Ramos (cell line): ENCODE measurements around the gene VAV1.
"Not testable (repeated sequence)": the region's sequence is repeated elsewhere in the genome, so short reads cannot be mapped to it uniquely, and the experiment has no call there.

Experiments
- in situ Hi-C: fragments of 300-500 bp; cut with MboI; formaldehyde crosslinking; loops from one replicate; pipeline ENCODE4 v1.14.3; 2022; ENCODE audit warnings: low sequenced_read_pairs; ENCODE audit not compliant: unreplicated experiment

Gene VAV1

GRCh38 chr19:6753178-6754031, 19.1 kb upstream of the VAV1 start:
- in situ Hi-C loops: no loop called here

DNA sequence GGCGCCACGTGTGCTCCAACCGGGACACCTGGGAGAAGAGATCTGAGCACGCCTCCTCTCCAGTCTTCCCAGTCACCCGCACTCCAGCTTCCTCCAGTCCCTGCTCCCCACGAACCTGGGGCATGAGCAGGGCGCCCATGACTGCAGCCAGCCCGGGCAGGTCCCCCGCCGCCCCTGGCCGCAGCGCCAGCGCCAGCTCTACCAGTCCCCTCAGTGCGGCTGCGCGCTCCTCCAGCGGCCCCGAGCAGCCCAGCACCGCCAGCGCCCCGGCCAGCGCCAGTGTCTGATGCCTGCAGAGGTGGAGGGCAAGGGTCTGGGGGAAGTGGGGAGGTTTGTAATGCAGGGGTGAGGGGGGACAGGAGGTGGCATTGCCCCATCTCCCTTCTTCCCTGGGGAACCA, 18.4 kb upstream of the VAV1 start:
- in situ Hi-C loops: no loop called here

DNA sequence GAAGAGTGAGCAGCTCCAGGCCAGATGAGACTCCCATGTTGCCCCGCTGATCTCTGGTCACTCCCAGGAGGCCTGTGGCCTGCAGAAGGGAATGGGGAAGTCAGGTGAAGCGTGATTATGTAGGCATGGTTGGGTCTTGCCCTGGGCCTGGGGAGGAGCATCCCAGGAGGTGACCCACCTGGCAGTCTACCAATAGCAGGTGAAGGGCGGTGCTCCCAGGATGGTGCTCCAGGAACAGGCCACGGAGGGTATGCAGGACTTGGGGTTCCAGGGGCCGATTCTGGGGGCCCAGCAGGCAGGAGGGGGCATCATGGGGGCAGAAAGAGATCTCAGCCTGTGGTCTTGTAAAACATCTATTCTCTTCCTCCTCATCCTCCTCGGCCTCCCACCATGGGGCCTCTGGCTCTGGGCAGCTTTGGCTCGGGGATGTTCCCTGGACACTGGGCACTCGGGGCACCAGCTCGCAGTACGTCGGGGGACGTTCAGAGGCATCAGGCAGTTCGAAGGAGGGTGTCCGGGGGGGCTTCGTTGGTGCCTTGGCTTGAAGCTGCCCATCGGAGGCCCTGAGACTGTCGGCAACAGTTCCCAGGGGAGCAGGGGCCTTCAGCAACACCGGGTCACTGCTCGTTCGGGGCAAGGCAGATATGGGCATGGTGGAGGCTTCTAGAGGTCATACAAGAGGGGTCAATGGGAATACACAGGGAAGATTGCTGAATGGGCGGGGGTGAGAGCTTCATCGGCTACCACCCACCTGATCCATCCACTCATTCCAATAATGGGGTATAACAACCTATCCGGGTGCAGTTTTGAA, 17.6 kb upstream of the VAV1 start:
- in situ Hi-C loops: no loop called here

DNA sequence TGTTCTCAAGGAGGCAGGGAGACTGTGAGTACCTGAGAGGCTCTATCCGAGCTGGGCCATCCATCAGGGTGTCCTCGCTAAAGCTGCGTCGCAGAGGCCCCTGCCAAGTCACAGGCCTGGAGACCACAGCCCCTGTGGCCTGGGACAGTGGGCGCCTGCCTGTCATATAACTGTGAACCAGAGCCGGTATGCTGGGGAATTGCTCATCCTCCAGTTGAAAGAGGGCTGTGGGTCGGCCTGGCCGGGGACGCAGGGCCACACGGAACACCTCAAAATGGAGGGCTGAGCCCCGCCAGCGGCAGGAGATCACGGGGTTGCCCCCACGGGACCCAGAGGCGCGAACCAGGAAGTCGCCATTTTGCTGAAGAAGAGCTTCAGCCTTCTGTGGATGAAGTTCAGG, 11.9 kb upstream of the VAV1 start:
- in situ Hi-C loops: no loop called here

- in situ Hi-C loops: no loop called here
These were observed 11.3 kb upstream of the VAV1 start for GRCh38 chr19:6761053-6761676.

- in situ Hi-C loops: not testable (repeated sequence)
These were observed 10.2 kb upstream of the VAV1 start for GRCh38 chr19:6762253-6762797.

DNA sequence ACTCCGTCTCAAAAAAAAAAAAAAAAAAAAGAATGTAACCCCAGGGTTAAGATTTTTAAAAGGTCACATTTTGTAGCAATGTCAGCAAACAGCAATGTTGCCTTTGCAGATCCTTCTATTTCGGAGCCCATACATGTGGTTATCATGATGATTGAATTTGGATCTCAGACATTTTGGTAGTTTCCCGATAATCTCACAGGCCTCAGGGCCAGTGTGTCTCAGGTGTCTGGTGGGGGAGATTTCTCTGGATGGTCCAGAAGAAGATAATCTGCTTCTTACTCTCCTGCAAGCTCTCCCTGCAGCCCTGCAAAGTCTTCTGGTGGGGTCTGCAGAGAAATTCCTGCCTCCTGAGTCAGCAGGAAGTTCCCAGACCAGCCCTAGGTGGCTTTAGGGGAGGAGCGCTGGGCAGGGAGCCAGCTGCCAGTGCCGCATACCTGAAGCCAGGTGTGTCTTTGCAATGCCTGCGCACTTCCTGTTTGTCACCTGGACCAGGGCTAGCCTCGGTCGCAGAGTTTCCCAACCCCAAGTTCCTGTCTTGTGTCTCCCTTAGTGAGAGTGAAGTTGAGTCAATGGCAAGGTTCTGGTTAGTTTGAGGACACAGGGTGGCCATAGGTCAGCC, 6.7 kb upstream of the VAV1 start:
- in situ Hi-C loops: no loop called here

- in situ Hi-C loops: no loop called here
These were observed 6.0 kb upstream of the VAV1 start for GRCh38 chr19:6766357-6767080.

DNA sequence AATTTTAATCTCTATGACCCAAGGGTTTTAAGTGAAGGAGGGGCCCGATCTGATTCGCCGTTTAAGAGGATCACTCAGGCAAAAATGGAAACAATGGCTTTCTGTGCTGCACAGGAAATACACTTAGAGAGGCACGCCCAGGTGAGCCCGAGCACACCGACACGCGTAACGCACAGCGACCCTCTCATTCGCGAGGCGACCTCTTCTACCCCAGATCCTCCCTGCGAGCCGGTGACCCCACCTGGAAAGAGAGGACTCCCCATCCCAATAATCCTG, 5.5 kb upstream of the VAV1 start:
- in situ Hi-C loops: no loop called here

DNA sequence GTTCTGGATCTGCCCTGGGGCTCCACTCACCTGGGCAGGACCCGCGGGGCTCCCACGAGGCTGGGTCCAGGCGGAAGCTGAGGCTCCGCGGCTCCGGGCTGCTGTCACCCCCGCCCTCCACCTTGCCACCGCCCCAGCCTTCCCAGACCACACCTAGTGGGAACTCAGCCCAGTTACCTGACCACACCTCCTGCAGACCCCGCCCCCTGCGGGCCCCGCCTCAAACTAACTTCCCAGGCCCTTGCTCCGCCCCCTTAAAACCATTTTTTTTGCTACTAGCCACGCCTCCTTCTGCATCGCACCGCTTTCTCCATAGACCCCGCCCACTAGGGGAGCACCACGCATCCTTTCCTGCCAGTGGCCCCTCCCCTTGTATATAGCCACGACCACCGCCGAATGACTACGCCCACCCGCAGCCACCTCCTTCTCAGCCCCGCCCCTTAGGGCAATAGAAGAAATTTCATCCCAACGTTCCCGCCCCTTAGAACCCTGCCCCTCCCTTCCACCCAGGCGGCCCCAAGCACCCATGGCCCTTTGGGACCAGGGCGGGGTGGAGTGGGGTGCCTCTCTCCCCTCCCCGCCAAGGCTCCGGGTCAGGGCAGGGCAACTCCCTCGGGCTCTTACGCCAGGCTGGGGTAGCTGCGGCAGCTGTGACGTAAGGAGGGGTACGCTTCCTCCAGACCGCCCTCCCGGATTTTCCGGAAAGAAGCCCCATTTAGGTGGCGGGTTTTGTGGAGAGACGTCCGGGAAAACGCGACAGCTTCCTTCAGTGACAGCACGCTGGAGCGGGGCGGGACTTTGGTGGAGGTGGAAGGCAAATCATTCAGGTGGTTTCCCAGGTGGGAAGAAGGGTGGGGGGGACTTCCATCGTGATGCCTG, 4.9 kb upstream of the VAV1 start, which contains the start of gene SH2D3A:
TSS of gene SH2D3A (minus strand) at position 79 of the 879 bp plus-strand sequence. CDS start 3,687 bp downstream, outside the sequence.
- in situ Hi-C loops: no loop called here

- in situ Hi-C loops: no loop called here
These were observed 4.2 kb upstream of the VAV1 start for GRCh38 chr19:6768236-6768785.

GRCh38 chr19:6769006-6769619, 3.4 kb upstream of the VAV1 start:
- in situ Hi-C loops: no loop called here

DNA sequence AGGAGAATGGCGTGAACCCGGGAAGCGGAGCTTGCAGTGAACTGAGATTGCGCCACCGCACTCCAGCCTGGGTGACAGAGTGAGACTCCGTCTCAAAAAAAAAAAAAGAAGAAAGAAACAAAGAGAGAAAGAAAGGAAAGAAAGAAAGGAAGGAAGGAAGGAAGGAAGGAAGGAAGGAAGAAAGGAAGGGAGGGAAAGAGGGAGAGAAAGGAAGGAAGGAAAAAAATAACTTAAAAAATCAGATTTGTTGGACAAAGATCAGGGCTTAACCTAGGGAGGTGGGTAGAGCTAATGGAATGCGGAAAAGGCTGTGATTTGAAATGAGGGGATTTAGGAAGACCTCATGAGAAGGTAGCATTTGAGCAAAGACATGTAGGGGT, 870 bp upstream of the VAV1 start:
- in situ Hi-C loops: not testable (repeated sequence)

DNA sequence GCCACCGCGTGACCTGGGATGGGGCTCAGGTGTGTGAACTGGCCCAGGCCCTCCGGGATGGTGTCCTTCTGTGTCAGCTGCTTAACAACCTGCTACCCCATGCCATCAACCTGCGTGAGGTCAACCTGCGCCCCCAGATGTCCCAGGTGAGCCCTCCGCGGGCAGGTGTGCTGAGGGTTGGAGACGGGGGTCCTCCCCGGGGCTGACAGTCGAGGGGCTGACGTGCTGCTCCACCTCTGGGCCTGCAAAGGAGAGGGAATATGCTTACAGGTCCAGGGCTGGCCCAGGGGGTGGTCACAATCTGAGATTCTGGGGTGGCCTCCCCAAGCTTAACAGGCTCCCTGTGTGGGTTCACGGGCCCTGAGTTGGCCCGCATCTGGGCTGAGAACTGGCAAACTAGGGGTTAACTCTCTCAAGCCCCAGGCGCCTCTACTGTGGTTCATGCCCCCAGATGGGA, 386 bp downstream of the VAV1 start:
- in situ Hi-C loops: no loop called here

DNA sequence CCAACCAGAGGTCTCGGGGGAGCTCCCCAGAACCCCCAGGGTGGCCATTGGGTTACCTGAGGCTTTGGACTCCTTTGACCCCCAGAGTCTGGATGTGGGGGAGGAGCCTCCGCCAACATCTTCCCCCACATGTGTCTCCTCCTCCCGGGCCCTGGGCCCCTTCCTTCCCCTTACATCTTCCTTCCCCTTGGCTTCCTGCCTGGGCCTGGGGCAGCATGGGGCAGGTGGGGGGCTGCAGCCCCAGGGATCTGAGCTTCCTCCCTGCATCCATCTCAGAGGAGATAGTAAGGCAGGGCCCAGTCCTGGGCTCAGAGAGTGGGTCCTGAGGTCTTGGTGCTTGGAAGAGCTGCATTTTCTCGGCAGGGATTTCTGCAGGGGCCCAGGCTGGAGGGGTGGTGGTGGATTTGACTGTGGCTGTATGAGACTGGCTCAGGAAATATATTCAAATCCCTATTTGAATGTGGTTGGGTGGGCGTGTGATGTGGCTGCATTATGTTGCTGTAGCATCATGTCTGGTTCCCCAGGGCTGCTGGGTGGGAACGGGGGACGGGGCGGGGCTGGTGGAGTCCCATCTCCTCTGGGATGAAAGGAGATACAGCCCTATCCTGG, 919 bp downstream of the VAV1 start:
- in situ Hi-C loops: no loop called here

DNA sequence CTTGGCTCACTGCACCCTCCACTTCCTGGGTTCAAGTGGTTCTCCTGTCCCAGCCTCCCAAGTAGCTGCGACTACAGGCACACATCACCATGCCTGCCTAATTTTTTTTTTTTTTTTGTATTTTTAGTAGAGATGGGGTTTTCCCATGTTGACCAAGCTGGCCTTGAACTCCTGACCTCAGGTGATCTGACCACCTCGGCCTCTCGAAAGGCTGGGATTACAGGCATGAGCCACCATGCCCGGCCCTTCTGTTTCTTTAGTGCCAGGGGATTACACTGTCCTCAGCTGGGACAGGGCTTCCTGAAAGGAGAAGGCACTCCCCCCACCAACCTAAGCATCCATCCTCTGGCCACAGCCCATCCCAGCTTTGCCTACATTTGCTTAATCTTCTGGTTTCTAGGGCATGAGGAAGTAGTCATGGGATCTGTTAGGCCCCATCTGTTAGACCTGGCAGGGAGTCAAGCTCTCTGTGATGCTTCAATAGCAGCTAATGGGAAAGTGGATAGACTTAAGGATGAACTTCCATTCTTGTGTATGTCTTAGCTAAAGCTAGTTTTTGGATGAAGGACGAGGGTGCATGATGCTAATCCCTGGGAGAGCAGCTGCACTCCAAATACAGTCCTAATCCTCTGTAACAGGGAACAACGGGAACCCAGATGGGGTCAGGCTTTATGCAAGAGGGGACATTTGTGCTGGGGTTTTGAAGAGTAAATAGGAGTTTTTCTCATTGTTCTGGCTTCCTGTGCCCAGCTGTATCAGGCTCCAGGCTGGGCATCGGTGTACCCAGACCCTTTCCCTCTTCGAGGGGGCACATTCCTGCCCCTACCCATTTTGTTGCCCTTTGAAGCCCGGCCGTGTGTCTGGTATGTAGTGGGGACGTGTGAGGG, 2.6 kb downstream of the VAV1 start:
- in situ Hi-C loops: no loop called here

GRCh38 chr19:6776045-6776444, 3.5 kb downstream of the VAV1 start:
- in situ Hi-C loops: not testable (repeated sequence)
